ENCODE results near the gene ELL.

ELL gene

GRCh38 chr19:18396471-18397241, 125.2 kb downstream of the ELL start:
- no peaks in the 10 kb centered on the region for H3K9me3 Mint-ChIP-seq
- H3K27me3 Mint-ChIP-seq (ENCODE audit: low read depth) = peaks cover 25% of the 10 kb centered on the region
- no peak overlapping the region for H3K27ac Mint-ChIP-seq
- H3K4me3 Mint-ChIP-seq = no peak overlapping the region
- no peaks in the 10 kb centered on the region for H3K36me3 Mint-ChIP-seq (ENCODE audit: low read depth)
- H3K4me1 Mint-ChIP-seq (ENCODE audit: low read depth) = peaks cover 10% of the 10 kb centered on the region
- no peak for DNase-seq (ENCODE audit: low spot score)

DNA sequence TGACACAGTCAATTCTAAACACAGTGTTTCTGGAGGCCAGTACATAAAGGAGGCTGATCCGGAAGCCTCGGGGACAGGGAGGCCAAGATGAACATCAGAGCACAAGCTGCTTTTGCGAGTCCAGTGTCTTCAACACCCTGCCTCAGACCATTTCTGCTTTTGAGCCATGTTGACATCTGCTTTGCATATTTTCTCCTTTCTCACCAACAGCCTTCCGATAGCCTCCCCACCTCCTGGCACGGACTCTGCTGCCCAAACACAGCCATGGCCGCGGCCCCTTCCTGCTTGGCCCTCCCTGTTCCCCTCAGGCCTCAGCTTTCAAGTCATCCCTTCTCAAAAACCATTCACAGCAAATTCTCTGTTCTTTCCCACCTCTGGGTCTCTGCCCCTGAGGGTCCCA, 128.0 kb downstream of the ELL start:
- Mint-ChIP-seq H3K9me3 (no peaks in the 10 kb centered on the region), H3K4me3 (no peak overlapping the region), H3K27me3 (ENCODE audit: low read depth) (peaks cover 47% of the 10 kb centered on the region), H3K27ac (no peak overlapping the region), H3K4me1 (ENCODE audit: low read depth) (peaks cover 3% of the 10 kb centered on the region), H3K36me3 (ENCODE audit: low read depth) (no peaks in the 10 kb centered on the region)
- DNase-seq (ENCODE audit: low spot score) = no peak

DNA sequence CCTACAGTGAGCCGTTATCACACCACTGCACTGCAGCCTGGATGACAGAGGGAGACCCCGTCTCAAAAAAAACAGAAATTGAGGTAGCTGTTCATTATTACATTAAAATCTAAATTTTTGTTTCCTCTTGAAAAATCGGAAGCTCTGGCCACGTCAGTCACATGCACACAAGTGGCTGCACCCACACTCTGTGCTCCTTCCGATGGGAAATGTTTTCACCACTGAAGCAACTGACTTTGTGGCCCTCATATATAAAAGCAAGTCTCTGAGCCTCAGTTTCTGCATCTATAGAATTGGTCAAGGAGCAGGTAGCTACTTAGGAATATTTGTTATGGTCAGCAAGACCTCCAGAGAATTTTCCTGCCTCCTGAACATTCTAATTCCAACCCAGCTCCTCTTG, 128.9 kb downstream of the ELL start:
- H3K4me3 Mint-ChIP-seq = no peak overlapping the region
- DNase-seq (ENCODE audit: low spot score) = no peak
- peaks cover 48% of the 10 kb centered on the region for H3K27me3 Mint-ChIP-seq (ENCODE audit: low read depth)
- H3K9me3 Mint-ChIP-seq = no peaks in the 10 kb centered on the region
- H3K4me1 Mint-ChIP-seq (ENCODE audit: low read depth) = peaks cover 6% of the 10 kb centered on the region
- no peaks in the 10 kb centered on the region for H3K36me3 Mint-ChIP-seq (ENCODE audit: low read depth)
- no peak overlapping the region for H3K27ac Mint-ChIP-seq

All from T-helper 2 cell treated with Interferon-gamma antibody and Interleukin-4, amounts not matched to agents 5 μg/mL and 100 μg/mL, for 36 hours (primary cell).